Measurements from ENCODE around the gene C11orf97.
"Not testable (repeated sequence)": the region's sequence is repeated elsewhere in the genome, so short reads cannot be mapped to it uniquely, and the experiment has no call there.

The C11orf97 gene

GRCh38 chr11:94558468-94558867 lies 46.2 kb downstream of the C11orf97 start:
- DNase-seq = peak; percentile 79 to 81

GRCh38 chr11:94558932-94559331 lies 46.7 kb downstream of the C11orf97 start:
- no peak for DNase-seq

- no peak for DNase-seq
These were observed 47.1 kb downstream of the C11orf97 start for GRCh38 chr11:94559361-94559760.

- DNase-seq = no peak
These were observed 48.6 kb downstream of the C11orf97 start for GRCh38 chr11:94560834-94561233.

- DNase-seq = peak; percentile 25 to 42
These were observed 51.1 kb downstream of the C11orf97 start for GRCh38 chr11:94563176-94563847.

- no peak for DNase-seq
These were observed 51.7 kb downstream of the C11orf97 start for GRCh38 chr11:94563848-94564467.

- DNase-seq = no peak
These were observed 55.0 kb downstream of the C11orf97 start, which contains the start of gene PIWIL4 for GRCh38 chr11:94567181-94567670. Gene PIWIL4, plus strand, starts transcription at chr11:94567368. Its CDS starts 151 bp downstream, at chr11:94567519.

- no peak for DNase-seq
These were observed 55.9 kb downstream of the C11orf97 start for GRCh38 chr11:94568200-94568599.

- DNase-seq = no peak
These were observed 56.5 kb downstream of the C11orf97 start for GRCh38 chr11:94568717-94569116.

GRCh38 chr11:94572975-94573374 lies 60.7 kb downstream of the C11orf97 start:
- DNase-seq = not testable (repeated sequence)

GRCh38 chr11:94574193-94574961 lies 62.1 kb downstream of the C11orf97 start:
- DNase-seq = peak; percentile 68 to 78

- DNase-seq = peak in 1 of 2 experiments; percentile 20
These were observed 64.0 kb downstream of the C11orf97 start for GRCh38 chr11:94576306-94576705.

- DNase-seq = no peak
These were observed 65.6 kb downstream of the C11orf97 start for GRCh38 chr11:94577841-94578240.
